ENCODE data around the gene MAT1A. TPM values are rescaled to one million over a fixed set of nuclear protein-coding genes. Genes with fewer than 3 reads are reported as not detected.

Gene MAT1A
- total and polyA plus RNA-seq, 9 of the 15 experiments (the other 6 are each of a cell fraction or from before 2014, with no cell fraction given): 0.03 to 0.30 (median 0.11) TPM; not detected in 2

- H3K9ac ChIP-seq (ENCODE audit: insufficient read depth in 1 of 2, low read depth in 2 of 2, low read length in 2 of 2): no peak overlapping the region
- H3K9me3 ChIP-seq (replicated peaks; ENCODE audit: control insufficient read depth, insufficient read depth, low read depth, low read length): no peaks in the 10 kb centered on the region
- no peak overlapping the region for H3K27ac ChIP-seq (ENCODE audit: extremely low read depth, low read depth, low read length)
- no peaks in the 10 kb centered on the region for H3K9me1 ChIP-seq (ENCODE audit: control insufficient read depth, insufficient read depth, low read length)
- ATAC-seq: no peak
- POLR2A ChIA-PET: interaction anchor here (0.9 to 1.0 kb wide), 2 partner anchors 37 to 190 kb away, joined by 3 read pairs; no protein-coding TSS in a partner anchor
- no peak overlapping the region for H3K4me2 ChIP-seq (ENCODE audit: insufficient read depth, low read length)
- no TSS peak for BruUV-seq (replicated peaks)
- H3K4me1 ChIP-seq (replicated peaks in 1 of 2; ENCODE audit: control insufficient read depth in 2 of 2, insufficient read depth in 2 of 2, low read length in 2 of 2): peaks cover 14 to 17% of the 10 kb centered on the region in 2 experiments
- no peak overlapping the region for H2AFZ ChIP-seq (ENCODE audit: low read depth, low read length)
- WGBS (ENCODE audit: insufficient coverage, low coverage, missing lambda C conversion rate): 45% methylated on average over 17 of the region's 18 CpGs
- no peaks in the 10 kb centered on the region for H3K79me2 ChIP-seq (ENCODE audit: control insufficient read depth, insufficient read depth, low read length)
- TF ChIP-seq MIER1 (IDR thresholded peaks at IDR 0.05; ENCODE audit: low read depth) (no peak), ASH1L (IDR thresholded peaks at IDR 0.05; ENCODE audit: borderline replicate concordance, low read depth, partially characterized antibody) (no peak), ZNF124 (CRISPR knock-in tag; IDR thresholded peaks at IDR 0.05) (no peak), NCOA1 (IDR thresholded peaks at IDR 0.05; ENCODE audit: low read depth) (no peak), KLF16 (IDR thresholded peaks at IDR 0.05) (no peak)
- H4K20me1 ChIP-seq (replicated peaks; ENCODE audit: control insufficient read depth, insufficient read depth, low read length): no peaks in the 10 kb centered on the region
- no peak for FAIRE-seq
- in situ Hi-C loops (cut with MboI) (no loop called here), intact Hi-C loops (cut with micrococcal nuclease) (no loop called here)
- peaks cover 12 to 40% of the 10 kb centered on the region in 2 experiments; a peak in 4 of 5 replicates for H3K27me3 ChIP-seq (ENCODE audit: control insufficient read depth in 2 of 2, insufficient read depth in 2 of 2, low read length in 2 of 2)
- CTCF ChIA-PET (ENCODE audit: low intra/inter-chr PET ratio): no interaction called here
- no peaks in the 10 kb centered on the region for H3K36me3 ChIP-seq (ENCODE audit: control insufficient read depth, insufficient read depth, low read length)
- peak in 1 of 4 experiments; percentile 7 for DNase-seq (ENCODE audit: extremely low read depth in 1 of 4, low spot score in 3 of 4)
- no peak overlapping the region for H3K4me3 ChIP-seq
Measured at GRCh38 chr10:80274396-80275134, 14.9 kb downstream of the MAT1A start.

Data from K562 (cell line).